ENCODE measurements around the gene HOXA10.

HOXA10 gene

DNA sequence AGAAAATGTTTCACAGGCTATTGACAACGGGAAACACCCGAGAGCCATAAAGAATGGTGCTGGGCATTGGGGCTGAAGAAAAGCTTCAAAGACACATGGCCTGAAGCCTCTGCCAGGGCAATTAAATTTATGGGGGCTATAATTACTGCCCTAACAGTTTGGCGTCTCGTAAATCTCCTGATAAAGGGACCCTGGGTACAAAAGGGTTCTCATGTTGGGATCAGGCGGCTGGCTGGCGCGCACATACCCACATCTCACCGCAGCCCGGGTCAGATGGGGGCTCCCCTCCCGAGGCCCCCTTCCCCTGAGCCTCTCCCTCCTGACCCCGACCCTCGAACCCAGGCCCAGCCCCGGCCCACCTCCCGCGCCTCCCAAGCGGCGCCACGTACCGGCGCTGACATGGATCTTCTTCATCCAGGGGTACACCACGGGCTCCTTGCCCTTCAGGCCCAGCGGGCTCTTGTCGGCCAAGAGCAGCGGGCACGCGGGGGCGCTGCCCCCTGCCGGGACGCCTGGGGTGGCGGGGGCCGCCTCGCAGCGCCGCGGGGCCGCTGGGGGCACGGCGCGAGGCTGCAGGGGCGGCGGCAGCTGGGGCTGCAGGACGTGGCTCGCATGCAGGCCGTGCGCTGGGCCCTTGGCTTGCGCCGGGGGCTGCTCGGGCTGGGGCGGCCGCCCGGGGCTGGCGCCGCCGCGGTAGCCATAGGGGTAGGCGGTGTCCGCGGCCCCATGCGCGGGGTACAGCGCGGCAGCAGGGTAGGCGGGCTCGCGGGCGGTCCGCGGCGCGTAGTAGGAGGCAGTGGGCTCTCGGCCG, 44.2 kb downstream of the HOXA10 start:
- no peak for TF ChIP-seq CSDC2 (CRISPR knock-in tag; IDR thresholded peaks at IDR 0.05)
- TF ChIP-seq TCF4 (CRISPR knock-in tag; IDR thresholded peaks at IDR 0.05; ENCODE audit: borderline replicate concordance) = no peak
- TF ChIP-seq, protein P1, sequence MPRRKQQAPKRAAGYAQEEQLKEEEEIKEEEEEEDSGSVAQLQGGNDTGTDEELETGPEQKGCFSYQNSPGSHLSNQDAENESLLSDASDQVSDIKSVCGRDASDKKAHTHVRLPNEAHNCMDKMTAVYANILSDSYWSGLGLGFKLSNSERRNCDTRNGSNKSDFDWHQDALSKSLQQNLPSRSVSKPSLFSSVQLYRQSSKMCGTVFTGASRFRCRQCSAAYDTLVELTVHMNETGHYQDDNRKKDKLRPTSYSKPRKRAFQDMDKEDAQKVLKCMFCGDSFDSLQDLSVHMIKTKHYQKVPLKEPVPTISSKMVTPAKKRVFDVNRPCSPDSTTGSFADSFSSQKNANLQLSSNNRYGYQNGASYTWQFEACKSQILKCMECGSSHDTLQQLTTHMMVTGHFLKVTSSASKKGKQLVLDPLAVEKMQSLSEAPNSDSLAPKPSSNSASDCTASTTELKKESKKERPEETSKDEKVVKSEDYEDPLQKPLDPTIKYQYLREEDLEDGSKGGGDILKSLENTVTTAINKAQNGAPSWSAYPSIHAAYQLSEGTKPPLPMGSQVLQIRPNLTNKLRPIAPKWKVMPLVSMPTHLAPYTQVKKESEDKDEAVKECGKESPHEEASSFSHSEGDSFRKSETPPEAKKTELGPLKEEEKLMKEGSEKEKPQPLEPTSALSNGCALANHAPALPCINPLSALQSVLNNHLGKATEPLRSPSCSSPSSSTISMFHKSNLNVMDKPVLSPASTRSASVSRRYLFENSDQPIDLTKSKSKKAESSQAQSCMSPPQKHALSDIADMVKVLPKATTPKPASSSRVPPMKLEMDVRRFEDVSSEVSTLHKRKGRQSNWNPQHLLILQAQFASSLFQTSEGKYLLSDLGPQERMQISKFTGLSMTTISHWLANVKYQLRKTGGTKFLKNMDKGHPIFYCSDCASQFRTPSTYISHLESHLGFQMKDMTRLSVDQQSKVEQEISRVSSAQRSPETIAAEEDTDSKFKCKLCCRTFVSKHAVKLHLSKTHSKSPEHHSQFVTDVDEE (CRISPR knock-in tag; IDR thresholded peaks at IDR 0.05) = no peak
- no peak for TF ChIP-seq OSR1 (CRISPR knock-in tag; IDR thresholded peaks at IDR 0.05)
- TF ChIP-seq ZNF565 (CRISPR knock-in tag; conservative IDR thresholded peaks at IDR 0.05; ENCODE audit: low read depth) = no peak
- TF ChIP-seq, protein P2, sequence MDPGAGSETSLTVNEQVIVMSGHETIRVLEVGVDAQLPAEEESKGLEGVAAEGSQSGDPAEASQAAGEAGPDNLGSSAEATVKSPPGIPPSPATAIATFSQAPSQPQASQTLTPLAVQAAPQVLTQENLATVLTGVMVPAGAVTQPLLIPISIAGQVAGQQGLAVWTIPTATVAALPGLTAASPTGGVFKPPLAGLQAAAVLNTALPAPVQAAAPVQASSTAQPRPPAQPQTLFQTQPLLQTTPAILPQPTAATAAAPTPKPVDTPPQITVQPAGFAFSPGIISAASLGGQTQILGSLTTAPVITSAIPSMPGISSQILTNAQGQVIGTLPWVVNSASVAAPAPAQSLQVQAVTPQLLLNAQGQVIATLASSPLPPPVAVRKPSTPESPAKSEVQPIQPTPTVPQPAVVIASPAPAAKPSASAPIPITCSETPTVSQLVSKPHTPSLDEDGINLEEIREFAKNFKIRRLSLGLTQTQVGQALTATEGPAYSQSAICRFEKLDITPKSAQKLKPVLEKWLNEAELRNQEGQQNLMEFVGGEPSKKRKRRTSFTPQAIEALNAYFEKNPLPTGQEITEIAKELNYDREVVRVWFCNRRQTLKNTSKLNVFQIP (CRISPR knock-in tag; IDR thresholded peaks at IDR 0.05; ENCODE audit: borderline replicate concordance, low read depth) = no peak
- no peak for ATAC-seq

DNA sequence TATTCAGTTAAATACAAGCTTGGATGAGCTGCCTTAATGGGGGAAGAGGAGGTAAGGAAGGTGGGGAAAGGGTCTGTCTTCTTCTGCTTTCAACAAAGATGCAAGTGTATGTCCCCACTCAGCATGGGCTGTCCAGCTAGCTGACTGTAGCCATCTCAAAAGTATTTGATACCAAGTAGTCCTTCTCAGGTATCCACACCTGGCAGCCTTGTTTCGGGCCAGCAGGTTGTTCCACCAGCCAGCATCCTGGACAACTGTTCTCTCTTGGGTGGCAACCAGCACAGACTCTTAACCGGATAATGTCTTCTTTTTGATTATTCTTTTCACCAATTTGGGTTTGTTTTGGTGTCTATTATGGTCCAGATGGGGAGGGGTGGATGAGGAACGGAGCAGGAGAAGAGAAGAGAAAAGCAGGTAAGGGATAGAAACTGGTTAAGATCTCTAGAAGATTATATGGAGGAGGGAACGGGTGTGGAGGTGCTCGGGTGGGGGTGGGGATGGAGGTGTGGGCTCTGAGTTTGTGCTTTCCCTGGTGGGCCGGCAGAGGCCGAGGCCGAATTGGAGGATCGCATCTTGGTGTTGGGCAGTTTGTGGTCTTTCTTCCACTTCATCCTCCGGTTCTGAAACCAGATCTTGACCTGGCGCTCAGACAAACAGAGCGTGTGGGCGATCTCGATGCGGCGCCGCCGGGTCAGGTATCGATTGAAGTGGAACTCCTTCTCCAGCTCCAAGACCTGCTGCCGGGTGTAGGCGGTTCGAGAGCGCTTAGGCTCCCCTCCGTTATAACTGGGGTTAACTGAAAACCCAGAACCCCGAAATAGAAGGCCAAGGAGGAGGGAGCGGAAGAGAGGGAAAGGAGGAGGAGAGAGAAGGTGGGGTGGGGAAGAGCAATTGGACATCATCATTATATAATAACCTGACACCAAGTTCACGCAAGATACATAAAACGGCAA, 45.1 kb downstream of the HOXA10 start:
- TF ChIP-seq PPARA (CRISPR knock-in tag; IDR thresholded peaks at IDR 0.05; ENCODE audit: borderline replicate concordance) (no peak), TOX (CRISPR knock-in tag; IDR thresholded peaks at IDR 0.05; ENCODE audit: borderline replicate concordance) (no peak), BACH2 (CRISPR knock-in tag; IDR thresholded peaks at IDR 0.05; ENCODE audit: borderline replicate concordance) (no peak), ZNF70 (CRISPR knock-in tag; IDR thresholded peaks at IDR 0.05) (no peak), ZNF565 (CRISPR knock-in tag; conservative IDR thresholded peaks at IDR 0.05; ENCODE audit: low read depth) (no peak), GLIS3 (CRISPR knock-in tag; IDR thresholded peaks at IDR 0.05) (no peak), SNAI2 (CRISPR knock-in tag; IDR thresholded peaks at IDR 0.05) (no peak), ESRRG (CRISPR knock-in tag; IDR thresholded peaks at IDR 0.05) (no peak), OSR1 (CRISPR knock-in tag; IDR thresholded peaks at IDR 0.05) (no peak), ZC3H10 (CRISPR knock-in tag; IDR thresholded peaks at IDR 0.05) (no peak), ISL1 (CRISPR knock-in tag; IDR thresholded peaks at IDR 0.05) (no peak), TCF4 (CRISPR knock-in tag; IDR thresholded peaks at IDR 0.05; ENCODE audit: borderline replicate concordance) (no peak)
- TF ChIP-seq, protein P3, sequence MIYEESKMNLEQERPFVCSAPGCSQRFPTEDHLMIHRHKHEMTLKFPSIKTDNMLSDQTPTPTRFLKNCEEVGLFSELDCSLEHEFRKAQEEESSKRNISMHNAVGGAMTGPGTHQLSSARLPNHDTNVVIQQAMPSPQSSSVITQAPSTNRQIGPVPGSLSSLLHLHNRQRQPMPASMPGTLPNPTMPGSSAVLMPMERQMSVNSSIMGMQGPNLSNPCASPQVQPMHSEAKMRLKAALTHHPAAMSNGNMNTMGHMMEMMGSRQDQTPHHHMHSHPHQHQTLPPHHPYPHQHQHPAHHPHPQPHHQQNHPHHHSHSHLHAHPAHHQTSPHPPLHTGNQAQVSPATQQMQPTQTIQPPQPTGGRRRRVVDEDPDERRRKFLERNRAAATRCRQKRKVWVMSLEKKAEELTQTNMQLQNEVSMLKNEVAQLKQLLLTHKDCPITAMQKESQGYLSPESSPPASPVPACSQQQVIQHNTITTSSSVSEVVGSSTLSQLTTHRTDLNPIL (CRISPR knock-in tag; IDR thresholded peaks at IDR 0.05; ENCODE audit: low read depth) = no peak
- TF ChIP-seq, protein P4, sequence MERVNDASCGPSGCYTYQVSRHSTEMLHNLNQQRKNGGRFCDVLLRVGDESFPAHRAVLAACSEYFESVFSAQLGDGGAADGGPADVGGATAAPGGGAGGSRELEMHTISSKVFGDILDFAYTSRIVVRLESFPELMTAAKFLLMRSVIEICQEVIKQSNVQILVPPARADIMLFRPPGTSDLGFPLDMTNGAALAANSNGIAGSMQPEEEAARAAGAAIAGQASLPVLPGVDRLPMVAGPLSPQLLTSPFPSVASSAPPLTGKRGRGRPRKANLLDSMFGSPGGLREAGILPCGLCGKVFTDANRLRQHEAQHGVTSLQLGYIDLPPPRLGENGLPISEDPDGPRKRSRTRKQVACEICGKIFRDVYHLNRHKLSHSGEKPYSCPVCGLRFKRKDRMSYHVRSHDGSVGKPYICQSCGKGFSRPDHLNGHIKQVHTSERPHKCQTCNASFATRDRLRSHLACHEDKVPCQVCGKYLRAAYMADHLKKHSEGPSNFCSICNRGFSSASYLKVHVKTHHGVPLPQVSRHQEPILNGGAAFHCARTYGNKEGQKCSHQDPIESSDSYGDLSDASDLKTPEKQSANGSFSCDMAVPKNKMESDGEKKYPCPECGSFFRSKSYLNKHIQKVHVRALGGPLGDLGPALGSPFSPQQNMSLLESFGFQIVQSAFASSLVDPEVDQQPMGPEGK (CRISPR knock-in tag; IDR thresholded peaks at IDR 0.05; ENCODE audit: borderline replicate concordance) = no peak
- TF ChIP-seq, protein P1 (CRISPR knock-in tag; IDR thresholded peaks at IDR 0.05) = no peak
- TF ChIP-seq, protein P2 (CRISPR knock-in tag; IDR thresholded peaks at IDR 0.05; ENCODE audit: borderline replicate concordance, low read depth) = no peak

More for the DNA sequence above, 45.1 kb downstream of the HOXA10 start:
- no peak for ATAC-seq
